GM23338 (cell line): Measurements from ENCODE around the gene VAPB. TPM values are rescaled to one million over a fixed set of nuclear protein-coding genes. Genes with fewer than 3 reads are reported as not detected.

Experiments
- ATAC-seq: fragments of 200-7000 bp; cut with Tn5 transposase; 3 replicates; pipeline ENCODE4 v1.9.1; 2020
- DNase-seq: peaks from one replicate; pipeline ENCODE4 v3.0.0-alpha.2; 2015; ENCODE audit warnings: low spot score
- H2AFZ ChIP-seq: fragments of 200-600 bp; sonication (generic); 2 replicates; pipeline ENCODE4 v1.8.0; 2016; ENCODE audit warnings: antibody characterized with exemption, mild to moderate bottlenecking, moderate library complexity
- H3F3A ChIP-seq: fragments of 200-600 bp; sonication (generic); replicated peaks from 2 replicates; pipeline ENCODE4 v1.8.0; 2017; ENCODE audit warnings: antibody characterized with exemption, mixed run types, low read depth
- H3K27ac ChIP-seq: fragments of 200-600 bp; sonication (generic); 2 replicates; pipeline ENCODE4 v1.6.1; 2016; ENCODE audit warnings: low read depth
- H3K27me3 ChIP-seq: fragments of 200-600 bp; sonication (generic); 2 replicates; pipeline ENCODE4 v1.8.0; 2016; ENCODE audit warnings: mild to moderate bottlenecking, mixed run types, moderate library complexity; ENCODE audit not compliant: insufficient read depth
- H3K36me3 ChIP-seq: fragments of 200-600 bp; sonication (generic); 2 replicates; pipeline ENCODE4 v1.8.0; 2016; ENCODE audit warnings: mild to moderate bottlenecking; ENCODE audit not compliant: insufficient read depth
- H3K4me1 ChIP-seq: fragments of 200-600 bp; sonication (generic); 2 replicates; pipeline ENCODE4 v1.8.0; 2016; ENCODE audit warnings: mild to moderate bottlenecking, moderate library complexity; ENCODE audit not compliant: insufficient read depth
- H3K4me2 ChIP-seq: fragments of 200-600 bp; sonication (generic); 2 replicates; pipeline ENCODE4 v1.7.1; 2017; ENCODE audit warnings: mixed run types
- H3K4me3 ChIP-seq: fragments of 200-600 bp; sonication (generic); 2 replicates; pipeline ENCODE4 v1.6.1; 2016; ENCODE audit warnings: mixed run types
- H3K79me2 ChIP-seq: fragments of 200-600 bp; sonication (generic); replicated peaks from 2 replicates; pipeline ENCODE4 v1.8.0; 2017; ENCODE audit warnings: mild to moderate bottlenecking; ENCODE audit not compliant: insufficient read depth
- H3K9me2 ChIP-seq: fragments of 200-600 bp; sonication (generic); 2 replicates; pipeline ENCODE4 v1.8.0; 2017; ENCODE audit not compliant: insufficient read depth
- H4K20me1 ChIP-seq: fragments of 200-600 bp; sonication (generic); replicated peaks from 2 replicates; pipeline ENCODE4 v1.8.0; 2017; ENCODE audit warnings: mild to moderate bottlenecking; ENCODE audit not compliant: insufficient read depth
- H3K27ac Mint-ChIP-seq: 2 replicates; pipeline ENCODE4 v1.8.0; 2020; ENCODE audit warnings: inconsistent platforms, mild to moderate bottlenecking, moderate library complexity, mixed read lengths
- H3K27me3 Mint-ChIP-seq: 3 replicates; pipeline ENCODE4 v1.8.0; 2022; ENCODE audit warnings: low read depth, mild to moderate bottlenecking, moderate library complexity, mixed read lengths, inconsistent platforms; ENCODE audit not compliant: insufficient read depth, poor library complexity
- H3K36me3 Mint-ChIP-seq: 3 replicates; pipeline ENCODE4 v1.8.0; 2021; ENCODE audit warnings: low read depth, mild to moderate bottlenecking, inconsistent platforms, moderate library complexity, mixed read lengths
- H3K4me1 Mint-ChIP-seq: 3 replicates; pipeline ENCODE4 v1.8.0; 2020; ENCODE audit warnings: mild to moderate bottlenecking, inconsistent platforms, mixed read lengths
- H3K4me3 Mint-ChIP-seq: 3 replicates; pipeline ENCODE4 v1.8.0; 2021; ENCODE audit warnings: moderate library complexity, mild to moderate bottlenecking, inconsistent platforms, mixed read lengths
- H3K9me3 Mint-ChIP-seq: 3 replicates; pipeline ENCODE4 v1.8.0; 2020; ENCODE audit warnings: moderate library complexity, mild to moderate bottlenecking, inconsistent platforms, mixed read lengths
- CREB1 ChIP-seq: fragments of 250-450 bp; sonication (Bioruptor Pico); IDR thresholded peaks from 2 replicates; pipeline ENCODE4 v1.5.0; 2020; ENCODE audit warnings: low read depth, mild to moderate bottlenecking, moderate library complexity
- EZH2 ChIP-seq: fragments of 200-600 bp; sonication (generic); IDR thresholded peaks from one replicate; pipeline ENCODE4 v1.8.0; 2017; ENCODE audit warnings: antibody characterized with exemption, mild to moderate bottlenecking, low read depth; ENCODE audit not compliant: unreplicated experiment
- EZH2phosphoT487 ChIP-seq: fragments of 200-600 bp; sonication (generic); IDR thresholded peaks from one replicate; pipeline ENCODE4 v1.8.1; 2018; ENCODE audit warnings: antibody characterized with exemption; ENCODE audit not compliant: unreplicated experiment
- JUNB ChIP-seq: IDR thresholded peaks from one replicate; pipeline ENCODE4 v1.6.1; 2016; ENCODE audit warnings: antibody characterized with exemption; ENCODE audit not compliant: unreplicated experiment
- NANOG ChIP-seq: IDR thresholded peaks from 2 replicates; pipeline ENCODE4 v1.6.1; 2016; ENCODE audit warnings: antibody characterized with exemption, borderline replicate concordance
- POLR2AphosphoS5 ChIP-seq: IDR thresholded peaks from 2 replicates; pipeline ENCODE4 v1.6.1; 2016; ENCODE audit warnings: antibody characterized with exemption, low read depth
- STAT1 ChIP-seq: IDR thresholded peaks from one replicate; pipeline ENCODE4 v1.6.1; 2016; ENCODE audit warnings: antibody characterized with exemption; ENCODE audit not compliant: unreplicated experiment
- ZNF114 ChIP-seq: fragments of 250-450 bp; sonication (Bioruptor Pico); IDR thresholded peaks from 2 replicates; pipeline ENCODE4 v1.5.0; 2020; ENCODE audit warnings: mild to moderate bottlenecking, moderate library complexity
- ZNF331 ChIP-seq: fragments of 250-450 bp; sonication (Bioruptor Pico); IDR thresholded peaks from 2 replicates; pipeline ENCODE4 v1.5.0; 2020; ENCODE audit warnings: low read depth, mild to moderate bottlenecking, moderate library complexity
- polyA plus RNA-seq: library from polyadenylated mRNA; unstranded; fragments of >200 nt; fragmentation: Nextera tagmentation; extraction: Ambion mirVana; gene quantifications from 2 replicates; pipeline ENCODE4 v1.2.1, GENCODE V29; 2016
- total RNA-seq: library from RNA; depleted of rRNA; stranded (reverse); fragments of >200 nt; shearing (Covaris generic); gene quantifications from 2 replicates; pipeline ENCODE4 v1.2.3, GENCODE V29; 2014
- TF ChIP-seq, protein P1 (sequence below): fragments of 250-450 bp; sonication (Bioruptor Pico); IDR thresholded peaks from 2 replicates; pipeline ENCODE4 v1.5.0; 2020; ENCODE audit warnings: mild to moderate bottlenecking, moderate library complexity
- TF ChIP-seq, protein P2 (sequence below): IDR thresholded peaks from one replicate; pipeline ENCODE4 v1.6.1; 2018; ENCODE audit warnings: antibody characterized with exemption; ENCODE audit not compliant: unreplicated experiment
- TF ChIP-seq, protein P3 (sequence below): IDR thresholded peaks from 2 replicates; pipeline ENCODE4 v1.6.1; 2016; ENCODE audit warnings: antibody characterized with exemption
- TF ChIP-seq, protein P4 (sequence below), 2 experiments: fragments of 200-600 bp in 1 of 2; sonication (generic) in 1 of 2; conservative IDR thresholded peaks; 2 replicates each; pipeline versions ENCODE4 v1.5.1 to v1.6.1; 2016 to 2017; ENCODE audit warnings: antibody characterized with exemption in 2 of 2, low read depth in 2 of 2, mild to moderate bottlenecking in 2 of 2, moderate library complexity in 1 of 2

VAPB gene
- total and polyA plus RNA-seq, 2 experiments from 2014 or later, result 18.8 to 22.9 TPM

DNA sequence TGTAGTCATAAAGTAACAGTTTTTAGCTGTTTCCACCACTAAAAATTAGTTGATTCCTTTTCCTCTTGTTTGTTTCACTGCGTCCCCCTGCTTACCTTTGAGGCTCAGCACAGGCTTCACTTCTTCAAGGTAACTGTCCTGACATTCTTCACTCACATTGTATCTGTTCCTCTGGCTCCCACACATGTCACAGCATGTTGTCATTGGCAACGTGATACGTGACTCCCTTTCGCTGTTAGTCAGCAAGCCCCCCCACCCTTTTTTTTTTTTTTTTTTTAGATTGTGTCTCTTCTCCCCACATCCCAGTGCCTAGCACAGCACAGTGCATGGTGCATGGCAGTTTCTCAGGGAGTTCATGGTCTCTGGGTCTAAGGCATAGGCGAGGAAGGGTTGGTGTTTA is 13.3 kb downstream of the VAPB start:
- H3K27ac ChIP-seq, result no peak overlapping the region; the same call in 1 of the 2 replicates
- Mint-ChIP-seq H3K27me3 (no peaks in the 10 kb centered on the region), H3K9me3 (no peaks in the 10 kb centered on the region), H3K27ac (no peak overlapping the region), H3K4me1 (peaks cover 26% of the 10 kb centered on the region), H3K4me3 (no peak overlapping the region), H3K36me3 (no peaks in the 10 kb centered on the region)
- no peaks in the 10 kb centered on the region for H3F3A ChIP-seq
- peaks cover 100% of the 10 kb centered on the region for H3K79me2 ChIP-seq
- H4K20me1 ChIP-seq, result peaks cover 28% of the 10 kb centered on the region
- H3K36me3 ChIP-seq, result no peaks in the 10 kb centered on the region
- H3K9me2 ChIP-seq, result no peaks in the 10 kb centered on the region
- no peak overlapping the region for H3K4me2 ChIP-seq
- H3K4me3 ChIP-seq, result no peak overlapping the region
- DNase-seq, result no peak
- peaks cover 52% of the 10 kb centered on the region for H3K4me1 ChIP-seq
- TF ChIP-seq CREB1 (no peak), POLR2AphosphoS5 (no peak), STAT1 (no peak), ZNF331 (no peak), JUNB (no peak), EZH2phosphoT487 (no peak), ZNF114 (CRISPR knock-in tag) (no peak), NANOG (no peak), EZH2 (no peak)
- TF ChIP-seq, protein P1, sequence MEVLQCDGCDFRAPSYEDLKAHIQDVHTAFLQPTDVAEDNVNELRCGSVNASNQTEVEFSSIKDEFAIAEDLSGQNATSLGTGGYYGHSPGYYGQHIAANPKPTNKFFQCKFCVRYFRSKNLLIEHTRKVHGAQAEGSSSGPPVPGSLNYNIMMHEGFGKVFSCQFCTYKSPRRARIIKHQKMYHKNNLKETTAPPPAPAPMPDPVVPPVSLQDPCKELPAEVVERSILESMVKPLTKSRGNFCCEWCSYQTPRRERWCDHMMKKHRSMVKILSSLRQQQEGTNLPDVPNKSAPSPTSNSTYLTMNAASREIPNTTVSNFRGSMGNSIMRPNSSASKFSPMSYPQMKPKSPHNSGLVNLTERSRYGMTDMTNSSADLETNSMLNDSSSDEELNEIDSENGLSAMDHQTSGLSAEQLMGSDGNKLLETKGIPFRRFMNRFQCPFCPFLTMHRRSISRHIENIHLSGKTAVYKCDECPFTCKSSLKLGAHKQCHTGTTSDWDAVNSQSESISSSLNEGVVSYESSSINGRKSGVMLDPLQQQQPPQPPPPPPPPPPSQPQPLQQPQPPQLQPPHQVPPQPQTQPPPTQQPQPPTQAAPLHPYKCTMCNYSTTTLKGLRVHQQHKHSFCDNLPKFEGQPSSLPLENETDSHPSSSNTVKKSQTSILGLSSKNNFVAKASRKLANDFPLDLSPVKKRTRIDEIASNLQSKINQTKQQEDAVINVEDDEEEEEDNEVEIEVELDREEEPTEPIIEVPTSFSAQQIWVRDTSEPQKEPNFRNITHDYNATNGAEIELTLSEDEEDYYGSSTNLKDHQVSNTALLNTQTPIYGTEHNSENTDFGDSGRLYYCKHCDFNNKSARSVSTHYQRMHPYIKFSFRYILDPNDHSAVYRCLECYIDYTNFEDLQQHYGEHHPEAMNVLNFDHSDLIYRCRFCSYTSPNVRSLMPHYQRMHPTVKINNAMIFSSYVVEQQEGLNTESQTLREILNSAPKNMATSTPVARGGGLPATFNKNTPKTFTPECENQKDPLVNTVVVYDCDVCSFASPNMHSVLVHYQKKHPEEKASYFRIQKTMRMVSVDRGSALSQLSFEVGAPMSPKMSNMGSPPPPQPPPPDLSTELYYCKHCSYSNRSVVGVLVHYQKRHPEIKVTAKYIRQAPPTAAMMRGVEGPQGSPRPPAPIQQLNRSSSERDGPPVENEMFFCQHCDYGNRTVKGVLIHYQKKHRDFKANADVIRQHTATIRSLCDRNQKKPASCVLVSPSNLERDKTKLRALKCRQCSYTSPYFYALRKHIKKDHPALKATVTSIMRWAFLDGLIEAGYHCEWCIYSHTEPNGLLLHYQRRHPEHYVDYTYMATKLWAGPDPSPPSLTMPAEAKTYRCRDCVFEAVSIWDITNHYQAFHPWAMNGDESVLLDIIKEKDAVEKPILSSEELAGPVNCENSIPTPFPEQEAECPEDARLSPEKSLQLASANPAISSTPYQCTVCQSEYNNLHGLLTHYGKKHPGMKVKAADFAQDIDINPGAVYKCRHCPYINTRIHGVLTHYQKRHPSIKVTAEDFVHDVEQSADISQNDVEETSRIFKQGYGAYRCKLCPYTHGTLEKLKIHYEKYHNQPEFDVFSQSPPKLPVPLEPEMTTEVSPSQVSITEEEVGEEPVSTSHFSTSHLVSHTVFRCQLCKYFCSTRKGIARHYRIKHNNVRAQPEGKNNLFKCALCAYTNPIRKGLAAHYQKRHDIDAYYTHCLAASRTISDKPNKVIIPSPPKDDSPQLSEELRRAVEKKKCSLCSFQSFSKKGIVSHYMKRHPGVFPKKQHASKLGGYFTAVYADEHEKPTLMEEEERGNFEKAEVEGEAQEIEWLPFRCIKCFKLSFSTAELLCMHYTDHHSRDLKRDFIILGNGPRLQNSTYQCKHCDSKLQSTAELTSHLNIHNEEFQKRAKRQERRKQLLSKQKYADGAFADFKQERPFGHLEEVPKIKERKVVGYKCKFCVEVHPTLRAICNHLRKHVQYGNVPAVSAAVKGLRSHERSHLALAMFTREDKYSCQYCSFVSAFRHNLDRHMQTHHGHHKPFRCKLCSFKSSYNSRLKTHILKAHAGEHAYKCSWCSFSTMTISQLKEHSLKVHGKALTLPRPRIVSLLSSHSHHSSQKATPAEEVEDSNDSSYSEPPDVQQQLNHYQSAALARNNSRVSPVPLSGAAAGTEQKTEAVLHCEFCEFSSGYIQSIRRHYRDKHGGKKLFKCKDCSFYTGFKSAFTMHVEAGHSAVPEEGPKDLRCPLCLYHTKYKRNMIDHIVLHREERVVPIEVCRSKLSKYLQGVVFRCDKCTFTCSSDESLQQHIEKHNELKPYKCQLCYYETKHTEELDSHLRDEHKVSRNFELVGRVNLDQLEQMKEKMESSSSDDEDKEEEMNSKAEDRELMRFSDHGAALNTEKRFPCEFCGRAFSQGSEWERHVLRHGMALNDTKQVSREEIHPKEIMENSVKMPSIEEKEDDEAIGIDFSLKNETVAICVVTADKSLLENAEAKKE, result no peak
- TF ChIP-seq, protein P2, sequence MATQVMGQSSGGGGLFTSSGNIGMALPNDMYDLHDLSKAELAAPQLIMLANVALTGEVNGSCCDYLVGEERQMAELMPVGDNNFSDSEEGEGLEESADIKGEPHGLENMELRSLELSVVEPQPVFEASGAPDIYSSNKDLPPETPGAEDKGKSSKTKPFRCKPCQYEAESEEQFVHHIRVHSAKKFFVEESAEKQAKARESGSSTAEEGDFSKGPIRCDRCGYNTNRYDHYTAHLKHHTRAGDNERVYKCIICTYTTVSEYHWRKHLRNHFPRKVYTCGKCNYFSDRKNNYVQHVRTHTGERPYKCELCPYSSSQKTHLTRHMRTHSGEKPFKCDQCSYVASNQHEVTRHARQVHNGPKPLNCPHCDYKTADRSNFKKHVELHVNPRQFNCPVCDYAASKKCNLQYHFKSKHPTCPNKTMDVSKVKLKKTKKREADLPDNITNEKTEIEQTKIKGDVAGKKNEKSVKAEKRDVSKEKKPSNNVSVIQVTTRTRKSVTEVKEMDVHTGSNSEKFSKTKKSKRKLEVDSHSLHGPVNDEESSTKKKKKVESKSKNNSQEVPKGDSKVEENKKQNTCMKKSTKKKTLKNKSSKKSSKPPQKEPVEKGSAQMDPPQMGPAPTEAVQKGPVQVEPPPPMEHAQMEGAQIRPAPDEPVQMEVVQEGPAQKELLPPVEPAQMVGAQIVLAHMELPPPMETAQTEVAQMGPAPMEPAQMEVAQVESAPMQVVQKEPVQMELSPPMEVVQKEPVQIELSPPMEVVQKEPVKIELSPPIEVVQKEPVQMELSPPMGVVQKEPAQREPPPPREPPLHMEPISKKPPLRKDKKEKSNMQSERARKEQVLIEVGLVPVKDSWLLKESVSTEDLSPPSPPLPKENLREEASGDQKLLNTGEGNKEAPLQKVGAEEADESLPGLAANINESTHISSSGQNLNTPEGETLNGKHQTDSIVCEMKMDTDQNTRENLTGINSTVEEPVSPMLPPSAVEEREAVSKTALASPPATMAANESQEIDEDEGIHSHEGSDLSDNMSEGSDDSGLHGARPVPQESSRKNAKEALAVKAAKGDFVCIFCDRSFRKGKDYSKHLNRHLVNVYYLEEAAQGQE, result no peak
- TF ChIP-seq, protein P3, sequence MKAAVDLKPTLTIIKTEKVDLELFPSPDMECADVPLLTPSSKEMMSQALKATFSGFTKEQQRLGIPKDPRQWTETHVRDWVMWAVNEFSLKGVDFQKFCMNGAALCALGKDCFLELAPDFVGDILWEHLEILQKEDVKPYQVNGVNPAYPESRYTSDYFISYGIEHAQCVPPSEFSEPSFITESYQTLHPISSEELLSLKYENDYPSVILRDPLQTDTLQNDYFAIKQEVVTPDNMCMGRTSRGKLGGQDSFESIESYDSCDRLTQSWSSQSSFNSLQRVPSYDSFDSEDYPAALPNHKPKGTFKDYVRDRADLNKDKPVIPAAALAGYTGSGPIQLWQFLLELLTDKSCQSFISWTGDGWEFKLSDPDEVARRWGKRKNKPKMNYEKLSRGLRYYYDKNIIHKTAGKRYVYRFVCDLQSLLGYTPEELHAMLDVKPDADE, result no peak
- TF ChIP-seq, protein P4, sequence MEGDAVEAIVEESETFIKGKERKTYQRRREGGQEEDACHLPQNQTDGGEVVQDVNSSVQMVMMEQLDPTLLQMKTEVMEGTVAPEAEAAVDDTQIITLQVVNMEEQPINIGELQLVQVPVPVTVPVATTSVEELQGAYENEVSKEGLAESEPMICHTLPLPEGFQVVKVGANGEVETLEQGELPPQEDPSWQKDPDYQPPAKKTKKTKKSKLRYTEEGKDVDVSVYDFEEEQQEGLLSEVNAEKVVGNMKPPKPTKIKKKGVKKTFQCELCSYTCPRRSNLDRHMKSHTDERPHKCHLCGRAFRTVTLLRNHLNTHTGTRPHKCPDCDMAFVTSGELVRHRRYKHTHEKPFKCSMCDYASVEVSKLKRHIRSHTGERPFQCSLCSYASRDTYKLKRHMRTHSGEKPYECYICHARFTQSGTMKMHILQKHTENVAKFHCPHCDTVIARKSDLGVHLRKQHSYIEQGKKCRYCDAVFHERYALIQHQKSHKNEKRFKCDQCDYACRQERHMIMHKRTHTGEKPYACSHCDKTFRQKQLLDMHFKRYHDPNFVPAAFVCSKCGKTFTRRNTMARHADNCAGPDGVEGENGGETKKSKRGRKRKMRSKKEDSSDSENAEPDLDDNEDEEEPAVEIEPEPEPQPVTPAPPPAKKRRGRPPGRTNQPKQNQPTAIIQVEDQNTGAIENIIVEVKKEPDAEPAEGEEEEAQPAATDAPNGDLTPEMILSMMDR (conservative IDR thresholded peaks at IDR 0.05; ENCODE audit: low read depth in 2 of 2), result no peak
- ATAC-seq, result no peak
- no peak overlapping the region for H2AFZ ChIP-seq
- H3K27me3 ChIP-seq, result no peaks in the 10 kb centered on the region
